Suprapubic skin (tissue), 4 donors: ENCODE results near the gene CTBP2. TPM values are rescaled to one million over a fixed set of nuclear protein-coding genes. Genes with fewer than 3 reads are reported as not detected.

Experiments
- DNase-seq, 2 donors: peaks; one replicate each; pipeline ENCODE4 v3.0.0-alpha.2; 2019; ENCODE audit warnings: low spot score in 2 of 2
- H3K27ac ChIP-seq: fragments of 200-600 bp; sonication (generic); one replicate; pipeline ENCODE4 v1.5.1; 2019
- H3K27me3 ChIP-seq: fragments of 200-600 bp; sonication (generic); one replicate; pipeline ENCODE4 v1.5.1; 2019
- H3K36me3 ChIP-seq: fragments of 200-600 bp; sonication (generic); one replicate; pipeline ENCODE4 v1.5.1; 2019
- H3K4me1 ChIP-seq: fragments of 200-600 bp; sonication (generic); one replicate; pipeline ENCODE4 v1.5.1; 2019
- H3K4me3 ChIP-seq: fragments of 200-600 bp; sonication (generic); one replicate; pipeline ENCODE4 v1.5.1; 2019; ENCODE audit warnings: mild to moderate bottlenecking
- H3K9me3 ChIP-seq: fragments of 200-600 bp; sonication (generic); one replicate; pipeline ENCODE4 v1.5.1; 2019
- EP300 ChIP-seq: sonication (generic); formaldehyde crosslinking; IDR thresholded peaks from one replicate; pipeline ENCODE4 v1.6.1; 2017; ENCODE audit warnings: antibody characterized with exemption
- POLR2A ChIP-seq, 2 donors: fragments of 450-650 bp; IDR thresholded peaks; one replicate each; pipeline ENCODE4 v1.6.1; 2017; ENCODE audit warnings: antibody characterized with exemption in 2 of 2, mild to moderate bottlenecking in 2 of 2, moderate library complexity in 2 of 2
- POLR2AphosphoS5 ChIP-seq, 3 donors: sonication (generic); formaldehyde crosslinking; IDR thresholded peaks; one replicate each; pipeline ENCODE4 v1.6.1; 2017; ENCODE audit warnings: antibody characterized with exemption in 3 of 3
- WGBS: methylation state at CpG from one replicate; pipeline ENCODE4 v1.1.5; 2018; 5-methylcytosine and 5-hydroxymethylcytosine counted together
- total RNA-seq, 4 donors: library from RNA; depleted of rRNA; stranded (reverse); fragments of >200 nt; gene quantifications; one replicate each; pipeline ENCODE4 v1.1.0, GENCODE V29; 2016
- TF ChIP-seq, protein P1 (sequence below), 2 donors: fragments of 200-600 bp in 1 of 2; fragments of 450-650 bp in 1 of 2; sonication (generic) in 1 of 2; IDR thresholded peaks; one replicate each; pipeline ENCODE4 v1.5.1; 2016 to 2019; ENCODE audit warnings: antibody characterized with exemption in 2 of 2, mild to moderate bottlenecking in 1 of 2, moderate library complexity in 1 of 2

The CTBP2 gene
- total RNA-seq, 4 donors from 2014 or later = 19.7 to 45.7 (median 29.4) TPM

DNA sequence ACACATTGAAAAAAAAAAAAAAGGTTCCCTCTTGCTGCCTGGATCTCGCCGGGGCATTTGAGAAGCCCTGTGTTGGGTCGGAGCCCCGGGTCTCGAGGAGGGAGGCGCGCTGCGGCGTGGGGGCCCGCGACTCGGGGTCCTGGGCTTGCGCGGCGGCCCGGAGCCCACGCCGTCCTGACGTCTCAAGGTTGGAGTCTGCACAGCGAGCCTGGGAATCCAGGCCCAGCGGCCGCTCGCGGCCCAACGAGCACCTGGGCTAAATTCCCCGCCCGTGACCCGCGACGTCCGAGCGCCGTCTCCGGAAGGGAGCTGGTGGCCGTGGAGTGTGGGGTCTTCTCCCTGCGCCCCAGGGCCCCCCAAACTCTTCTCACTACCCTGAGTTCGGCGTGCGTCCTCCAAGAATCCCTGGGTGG, 1.4 kb upstream of the CTBP2 start:
- Histone ChIP-seq H3K4me1 (peaks cover 33% of the 10 kb centered on the region), H3K27ac (peak overlapping the region; percentile 95), H3K36me3 (no peaks in the 10 kb centered on the region), H3K9me3 (no peaks in the 10 kb centered on the region), H3K27me3 (no peaks in the 10 kb centered on the region), H3K4me3 (peak overlapping the region; percentile 86)
- 7% methylated on average over 14 of the region's 39 CpGs for WGBS
- no peak for TF ChIP-seq POLR2AphosphoS5 (IDR thresholded peaks at IDR 0.05)
- TF ChIP-seq, protein P1, sequence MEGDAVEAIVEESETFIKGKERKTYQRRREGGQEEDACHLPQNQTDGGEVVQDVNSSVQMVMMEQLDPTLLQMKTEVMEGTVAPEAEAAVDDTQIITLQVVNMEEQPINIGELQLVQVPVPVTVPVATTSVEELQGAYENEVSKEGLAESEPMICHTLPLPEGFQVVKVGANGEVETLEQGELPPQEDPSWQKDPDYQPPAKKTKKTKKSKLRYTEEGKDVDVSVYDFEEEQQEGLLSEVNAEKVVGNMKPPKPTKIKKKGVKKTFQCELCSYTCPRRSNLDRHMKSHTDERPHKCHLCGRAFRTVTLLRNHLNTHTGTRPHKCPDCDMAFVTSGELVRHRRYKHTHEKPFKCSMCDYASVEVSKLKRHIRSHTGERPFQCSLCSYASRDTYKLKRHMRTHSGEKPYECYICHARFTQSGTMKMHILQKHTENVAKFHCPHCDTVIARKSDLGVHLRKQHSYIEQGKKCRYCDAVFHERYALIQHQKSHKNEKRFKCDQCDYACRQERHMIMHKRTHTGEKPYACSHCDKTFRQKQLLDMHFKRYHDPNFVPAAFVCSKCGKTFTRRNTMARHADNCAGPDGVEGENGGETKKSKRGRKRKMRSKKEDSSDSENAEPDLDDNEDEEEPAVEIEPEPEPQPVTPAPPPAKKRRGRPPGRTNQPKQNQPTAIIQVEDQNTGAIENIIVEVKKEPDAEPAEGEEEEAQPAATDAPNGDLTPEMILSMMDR (IDR thresholded peaks at IDR 0.05) = no peak
- DNase-seq = peak in 1 of 2 donors; percentile 81

DNA sequence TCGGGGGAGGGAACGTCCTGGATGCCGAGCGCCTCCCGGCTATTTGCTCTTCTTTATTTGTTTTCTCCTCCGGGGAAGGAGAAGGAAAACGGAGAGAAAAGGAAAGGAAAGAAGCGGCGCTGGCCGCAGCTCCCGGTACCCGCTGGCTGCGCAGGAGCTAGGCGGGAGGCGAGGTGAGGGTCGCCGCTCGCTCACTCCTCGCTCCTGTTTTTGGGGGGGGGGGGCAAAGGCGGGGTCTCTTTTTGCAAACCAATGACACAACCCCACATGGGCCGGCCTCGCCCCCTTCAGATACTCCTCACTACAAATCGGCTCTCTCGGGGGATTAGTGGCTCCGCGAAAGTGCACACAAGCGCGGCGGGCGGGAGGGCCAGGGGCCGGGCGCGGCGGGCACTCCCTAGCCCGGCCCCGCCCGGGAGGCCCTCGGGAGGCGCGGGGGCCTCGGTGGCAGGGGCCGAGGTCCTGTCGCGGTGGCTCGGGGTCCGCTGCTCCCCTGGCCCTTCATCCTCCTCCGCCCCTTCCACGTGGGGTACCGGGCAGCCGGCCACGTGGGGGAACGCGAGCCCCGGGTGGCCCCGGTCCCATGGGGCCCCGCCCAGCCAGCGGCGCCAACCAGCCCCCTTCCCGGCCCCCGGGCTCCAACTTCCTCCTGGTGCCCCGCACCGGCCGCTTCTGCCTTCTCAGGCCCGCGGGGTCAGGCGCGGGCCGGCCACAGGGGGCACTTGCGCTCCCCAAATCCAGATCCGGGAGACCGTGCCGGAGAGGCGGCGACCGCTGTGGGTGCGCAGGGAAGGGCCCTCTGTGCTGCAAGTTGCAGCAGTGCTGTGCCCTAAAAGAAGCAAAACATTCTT, 718 bp upstream of the CTBP2 start:
- H3K4me1 ChIP-seq = peaks cover 39% of the 10 kb centered on the region
- DNase-seq = peak; percentile 88 to 90
- H3K36me3 ChIP-seq = no peaks in the 10 kb centered on the region
- no peak for TF ChIP-seq POLR2AphosphoS5 (IDR thresholded peaks at IDR 0.05)
- TF ChIP-seq, protein P1 (IDR thresholded peaks at IDR 0.05) = peak; percentile 14 to 52
- no peak for TF ChIP-seq POLR2A (IDR thresholded peaks at IDR 0.05)
- peak overlapping the region; percentile 86 for H3K4me3 ChIP-seq
- peak overlapping the region; percentile 95 for H3K27ac ChIP-seq
- WGBS = under 1% methylated on average over 28 of the region's 76 CpGs
- no peaks in the 10 kb centered on the region for H3K27me3 ChIP-seq
- no peaks in the 10 kb centered on the region for H3K9me3 ChIP-seq

DNA sequence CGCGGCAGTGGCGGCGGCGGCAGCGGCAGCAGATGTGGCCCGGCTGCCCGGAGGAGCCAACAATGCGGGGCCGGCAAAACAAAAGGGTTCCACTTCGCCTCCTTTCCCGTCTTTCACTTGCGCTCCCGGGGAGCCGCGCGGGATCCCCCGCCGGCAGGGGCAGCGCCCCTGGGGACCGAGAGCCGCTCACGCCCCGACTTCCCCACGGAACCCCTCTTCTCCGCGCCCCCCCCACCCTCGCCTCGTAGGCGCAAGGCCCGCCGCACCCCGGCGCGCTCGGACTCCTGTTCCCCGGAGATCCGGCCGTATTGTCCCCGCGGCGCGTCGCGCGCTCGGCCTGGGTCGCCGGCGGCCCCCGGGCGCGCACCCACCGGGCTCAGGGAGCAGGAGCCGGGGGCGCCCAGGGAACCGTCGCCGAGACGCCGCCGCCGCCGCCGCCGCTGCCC, 854 bp downstream of the CTBP2 start:
- Histone ChIP-seq H3K27ac (peak overlapping the region; percentile 95), H3K4me3 (peak overlapping the region; percentile 86), H3K9me3 (no peaks in the 10 kb centered on the region), H3K27me3 (no peaks in the 10 kb centered on the region), H3K4me1 (peaks cover 53% of the 10 kb centered on the region), H3K36me3 (no peaks in the 10 kb centered on the region)
- 9% methylated on average over 15 of the region's 66 CpGs for WGBS
- no peak for TF ChIP-seq EP300
- peak in 1 of 2 donors; percentile 72 for DNase-seq

DNA sequence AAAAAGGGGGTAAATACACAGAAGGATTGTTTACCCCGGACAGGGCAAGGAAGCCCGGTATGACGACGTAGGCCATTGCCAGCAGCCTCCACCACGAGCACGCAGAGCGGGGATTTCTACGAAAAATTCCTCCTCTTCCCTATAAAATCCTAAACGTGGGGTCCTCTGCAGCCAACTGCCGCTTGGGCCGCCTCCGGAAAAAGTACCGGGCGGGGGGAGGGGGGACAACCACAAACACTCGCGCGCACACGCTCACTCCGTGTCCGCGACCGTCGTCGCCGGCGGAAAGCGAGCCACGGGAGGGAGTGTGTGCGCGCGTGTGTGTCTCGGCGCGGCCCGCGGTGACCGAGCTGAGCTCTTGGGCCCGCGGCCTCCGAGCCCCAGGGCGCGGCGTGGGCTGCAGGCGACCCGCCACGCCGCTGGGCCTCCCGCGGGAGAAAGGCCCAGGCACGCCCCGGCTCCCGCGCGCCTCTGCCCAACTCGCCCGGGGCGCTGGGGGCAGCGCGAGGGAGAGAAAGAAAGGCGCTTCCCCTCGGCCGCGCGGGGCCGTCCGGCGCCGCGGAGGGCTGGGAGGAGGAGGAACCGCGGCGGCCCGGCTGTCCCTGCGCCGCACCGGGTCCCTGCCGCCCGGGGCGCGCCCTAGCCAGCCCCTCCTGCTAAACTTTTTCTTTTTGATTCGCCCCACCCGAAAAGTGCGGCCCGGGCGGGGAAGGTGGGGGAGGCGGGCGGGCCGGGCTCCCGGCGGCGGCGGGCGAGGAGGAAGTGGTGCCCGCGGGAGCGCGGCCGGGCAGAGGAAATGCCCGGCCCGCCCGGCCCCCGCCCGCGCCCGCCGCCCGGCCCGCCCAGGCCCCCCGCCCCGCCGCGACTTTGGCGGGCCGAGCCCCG, 1.5 kb downstream of the CTBP2 start:
- H3K4me1 ChIP-seq = peaks cover 60% of the 10 kb centered on the region
- H3K27me3 ChIP-seq = no peaks in the 10 kb centered on the region
- H3K27ac ChIP-seq = peak overlapping the region; percentile 95
- 1% methylated on average over 25 of the region's 115 CpGs for WGBS
- peak in 1 of 2 donors; percentile 60 for TF ChIP-seq POLR2A (IDR thresholded peaks at IDR 0.05)
- no peak for TF ChIP-seq EP300
- TF ChIP-seq, protein P1 (IDR thresholded peaks at IDR 0.05) = no peak
- TF ChIP-seq POLR2AphosphoS5 (IDR thresholded peaks at IDR 0.05) = no peak
- DNase-seq = peak in 1 of 2 donors; percentile 80
- peak overlapping the region; percentile 86 for H3K4me3 ChIP-seq
- H3K9me3 ChIP-seq = no peaks in the 10 kb centered on the region
- no peaks in the 10 kb centered on the region for H3K36me3 ChIP-seq

DNA sequence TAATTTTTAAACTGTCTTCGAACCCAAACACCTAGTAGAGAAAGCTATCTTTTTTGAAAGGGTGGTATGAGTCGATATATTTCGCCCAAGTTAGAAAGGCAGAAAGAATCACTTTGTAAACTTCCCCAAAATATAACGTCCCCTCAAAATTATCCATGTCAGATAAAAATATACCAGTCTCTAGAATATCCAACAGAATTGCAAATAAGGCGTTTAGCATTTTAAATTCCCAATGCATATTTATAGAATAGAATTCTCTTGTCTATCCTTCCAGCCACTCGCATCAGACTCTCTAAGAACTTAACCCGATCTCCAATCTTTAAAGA, 2.1 kb downstream of the CTBP2 start:
- peak overlapping the region; percentile 86 for H3K4me3 ChIP-seq
- peak overlapping the region; percentile 95 for H3K27ac ChIP-seq
- 20% methylated on average over 7 of the region's 7 CpGs for WGBS
- TF ChIP-seq POLR2AphosphoS5 (IDR thresholded peaks at IDR 0.05) = no peak
- TF ChIP-seq, protein P1 (IDR thresholded peaks at IDR 0.05) = no peak
- TF ChIP-seq EP300 = no peak
- TF ChIP-seq POLR2A (IDR thresholded peaks at IDR 0.05) = no peak
- no peaks in the 10 kb centered on the region for H3K9me3 ChIP-seq
- H3K4me1 ChIP-seq = peaks cover 66% of the 10 kb centered on the region
- no peaks in the 10 kb centered on the region for H3K27me3 ChIP-seq
- H3K36me3 ChIP-seq = no peaks in the 10 kb centered on the region
- no peak for DNase-seq
